ENCODE results near the gene DLX5.

DNA sequence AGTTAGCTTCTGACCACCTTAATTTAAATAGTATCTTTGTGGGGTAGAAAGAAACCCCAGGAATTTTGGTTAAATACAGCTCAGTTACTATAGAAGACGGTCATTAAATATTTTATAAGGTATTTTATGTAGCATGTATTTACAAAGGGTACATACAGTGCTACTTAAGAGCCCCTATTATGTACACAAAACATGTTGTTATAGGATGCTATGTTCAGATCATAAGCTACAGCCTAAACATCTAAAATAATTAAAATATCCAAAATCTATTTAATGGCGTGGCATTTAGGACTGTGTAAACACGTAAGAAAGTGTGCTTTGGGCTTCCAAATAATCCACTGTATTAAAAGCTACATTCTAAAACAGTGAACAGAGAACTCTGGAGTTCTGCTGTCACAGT lies 39.4 kb upstream of the DLX5 start:
- TF ChIP-seq, protein P1, sequence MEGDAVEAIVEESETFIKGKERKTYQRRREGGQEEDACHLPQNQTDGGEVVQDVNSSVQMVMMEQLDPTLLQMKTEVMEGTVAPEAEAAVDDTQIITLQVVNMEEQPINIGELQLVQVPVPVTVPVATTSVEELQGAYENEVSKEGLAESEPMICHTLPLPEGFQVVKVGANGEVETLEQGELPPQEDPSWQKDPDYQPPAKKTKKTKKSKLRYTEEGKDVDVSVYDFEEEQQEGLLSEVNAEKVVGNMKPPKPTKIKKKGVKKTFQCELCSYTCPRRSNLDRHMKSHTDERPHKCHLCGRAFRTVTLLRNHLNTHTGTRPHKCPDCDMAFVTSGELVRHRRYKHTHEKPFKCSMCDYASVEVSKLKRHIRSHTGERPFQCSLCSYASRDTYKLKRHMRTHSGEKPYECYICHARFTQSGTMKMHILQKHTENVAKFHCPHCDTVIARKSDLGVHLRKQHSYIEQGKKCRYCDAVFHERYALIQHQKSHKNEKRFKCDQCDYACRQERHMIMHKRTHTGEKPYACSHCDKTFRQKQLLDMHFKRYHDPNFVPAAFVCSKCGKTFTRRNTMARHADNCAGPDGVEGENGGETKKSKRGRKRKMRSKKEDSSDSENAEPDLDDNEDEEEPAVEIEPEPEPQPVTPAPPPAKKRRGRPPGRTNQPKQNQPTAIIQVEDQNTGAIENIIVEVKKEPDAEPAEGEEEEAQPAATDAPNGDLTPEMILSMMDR (IDR thresholded peaks at IDR 0.05): no peak
- no peak for TF ChIP-seq POLR2A (IDR thresholded peaks at IDR 0.05)

Data from Peyer's patch (tissue), 4 donors.